ENCODE measurements around the gene TFDP1. TPM values are rescaled to one million over a fixed set of nuclear protein-coding genes. Genes with fewer than 3 reads are reported as not detected.

TFDP1 gene
- total and polyA plus RNA-seq, 8 donors, result 27.3 to 207 (median 56.3) TPM

DNA sequence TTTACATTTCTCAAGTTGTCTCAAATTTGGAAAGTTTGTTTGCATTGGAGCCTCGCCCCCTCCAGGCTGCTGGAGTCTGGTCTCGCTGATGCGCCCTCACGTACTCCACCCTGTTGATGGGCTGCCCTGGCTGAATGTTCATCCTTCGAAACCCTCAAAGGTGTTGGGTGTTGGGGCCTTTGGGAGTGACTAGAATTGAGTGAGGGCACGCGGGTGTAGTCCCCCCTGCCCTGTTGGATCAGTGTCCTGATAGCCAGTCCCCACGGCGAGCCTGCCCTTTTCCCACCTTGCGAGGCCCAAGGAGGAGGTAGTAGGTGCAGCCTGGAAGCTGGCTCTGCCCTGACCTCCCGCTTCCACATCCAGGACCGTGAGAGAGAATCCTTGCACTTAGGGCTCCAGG is 14.8 kb downstream of the TFDP1 start:
- H3K4me1 ChIP-seq, result no peaks in the 10 kb centered on the region
- H3K27me3 ChIP-seq, result no peaks in the 10 kb centered on the region
- no peak overlapping the region for H3K27ac ChIP-seq
- intact Hi-C loops (cut with DNase I; ENCODE audit: low total_unique reads), result no loop called here
- TF ChIP-seq, protein P1, sequence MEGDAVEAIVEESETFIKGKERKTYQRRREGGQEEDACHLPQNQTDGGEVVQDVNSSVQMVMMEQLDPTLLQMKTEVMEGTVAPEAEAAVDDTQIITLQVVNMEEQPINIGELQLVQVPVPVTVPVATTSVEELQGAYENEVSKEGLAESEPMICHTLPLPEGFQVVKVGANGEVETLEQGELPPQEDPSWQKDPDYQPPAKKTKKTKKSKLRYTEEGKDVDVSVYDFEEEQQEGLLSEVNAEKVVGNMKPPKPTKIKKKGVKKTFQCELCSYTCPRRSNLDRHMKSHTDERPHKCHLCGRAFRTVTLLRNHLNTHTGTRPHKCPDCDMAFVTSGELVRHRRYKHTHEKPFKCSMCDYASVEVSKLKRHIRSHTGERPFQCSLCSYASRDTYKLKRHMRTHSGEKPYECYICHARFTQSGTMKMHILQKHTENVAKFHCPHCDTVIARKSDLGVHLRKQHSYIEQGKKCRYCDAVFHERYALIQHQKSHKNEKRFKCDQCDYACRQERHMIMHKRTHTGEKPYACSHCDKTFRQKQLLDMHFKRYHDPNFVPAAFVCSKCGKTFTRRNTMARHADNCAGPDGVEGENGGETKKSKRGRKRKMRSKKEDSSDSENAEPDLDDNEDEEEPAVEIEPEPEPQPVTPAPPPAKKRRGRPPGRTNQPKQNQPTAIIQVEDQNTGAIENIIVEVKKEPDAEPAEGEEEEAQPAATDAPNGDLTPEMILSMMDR (IDR thresholded peaks at IDR 0.05), result no peak
- no peak for TF ChIP-seq POLR2A (IDR thresholded peaks at IDR 0.05)
- TF ChIP-seq EP300 (IDR thresholded peaks at IDR 0.05), result no peak
- TF ChIP-seq POLR2AphosphoS5 (IDR thresholded peaks at IDR 0.05), result no peak
- DNase-seq, result no peak
- H3K9me3 ChIP-seq, result no peaks in the 10 kb centered on the region
- H3K36me3 ChIP-seq, result peaks cover 5 to 66% (median 52%) of the 10 kb centered on the region in 4 donors
- WGBS, 5 donors, result 95 to 99% (median 98%) methylated on average over 9 to 12 of the region's 12 CpGs
- no peak overlapping the region for H3K4me3 ChIP-seq

DNA sequence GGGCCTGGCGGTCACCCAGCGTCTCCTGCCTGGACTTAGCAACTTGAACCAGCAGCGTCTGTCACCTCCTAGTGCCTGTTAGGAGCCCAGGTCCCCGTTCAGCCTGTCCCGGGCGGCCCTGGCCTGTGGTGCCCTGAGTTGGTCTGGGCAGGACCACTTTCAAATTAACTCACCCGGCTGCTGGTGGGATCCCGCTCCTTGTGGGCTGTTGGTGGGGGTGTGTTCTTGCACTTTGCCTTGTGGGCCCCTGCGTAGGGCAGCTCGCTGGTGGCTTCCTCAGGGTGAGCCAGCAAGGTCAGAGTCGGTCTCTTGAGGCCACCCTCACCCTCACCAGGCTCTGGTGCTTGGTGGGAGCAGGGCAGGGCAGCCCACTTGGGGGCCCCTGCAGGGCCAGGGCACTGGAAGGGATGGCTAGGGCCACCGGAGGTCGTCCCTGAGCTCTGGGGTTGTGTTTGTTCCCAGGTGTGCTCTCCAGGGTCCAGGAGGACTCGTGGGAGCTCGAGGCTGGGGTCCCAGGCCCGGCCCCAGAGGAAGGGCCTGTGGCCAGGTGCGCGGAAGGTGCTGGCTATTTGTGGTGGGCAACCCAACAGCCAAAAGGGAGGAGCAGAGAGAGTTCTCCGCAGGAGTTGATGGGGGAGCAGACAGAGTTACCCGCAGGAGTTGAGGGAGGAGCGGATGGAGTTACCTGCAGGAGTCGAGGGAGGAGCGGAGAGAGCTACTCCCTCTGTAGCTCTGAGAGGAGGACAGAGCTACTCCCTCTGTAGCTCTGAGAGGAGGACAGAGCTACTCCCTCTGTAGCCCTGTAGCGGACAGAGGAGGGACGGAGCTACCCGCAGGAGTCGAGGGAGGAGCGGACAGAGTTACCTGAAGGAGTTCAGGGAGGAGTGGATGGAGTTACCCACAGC is 16.9 kb downstream of the TFDP1 start:
- H3K36me3 ChIP-seq, result peaks cover 5 to 70% (median 53%) of the 10 kb centered on the region in 4 donors
- no peak overlapping the region for H3K27ac ChIP-seq
- H3K4me1 ChIP-seq, result no peaks in the 10 kb centered on the region
- H3K27me3 ChIP-seq, result no peaks in the 10 kb centered on the region
- H3K9me3 ChIP-seq, result no peaks in the 10 kb centered on the region
- intact Hi-C loops (cut with DNase I; ENCODE audit: low total_unique reads), result no loop called here
- H3K4me3 ChIP-seq, result no peak overlapping the region
- DNase-seq, result no peak
- WGBS, 5 donors, result 91 to 98% (median 95%) methylated on average over 24 to 28 of the region's 28 CpGs
- TF ChIP-seq EP300 (IDR thresholded peaks at IDR 0.05), result no peak
- no peak for TF ChIP-seq POLR2AphosphoS5 (IDR thresholded peaks at IDR 0.05)
- no peak for TF ChIP-seq POLR2A (IDR thresholded peaks at IDR 0.05)
- TF ChIP-seq, protein P1 (IDR thresholded peaks at IDR 0.05), result no peak

DNA sequence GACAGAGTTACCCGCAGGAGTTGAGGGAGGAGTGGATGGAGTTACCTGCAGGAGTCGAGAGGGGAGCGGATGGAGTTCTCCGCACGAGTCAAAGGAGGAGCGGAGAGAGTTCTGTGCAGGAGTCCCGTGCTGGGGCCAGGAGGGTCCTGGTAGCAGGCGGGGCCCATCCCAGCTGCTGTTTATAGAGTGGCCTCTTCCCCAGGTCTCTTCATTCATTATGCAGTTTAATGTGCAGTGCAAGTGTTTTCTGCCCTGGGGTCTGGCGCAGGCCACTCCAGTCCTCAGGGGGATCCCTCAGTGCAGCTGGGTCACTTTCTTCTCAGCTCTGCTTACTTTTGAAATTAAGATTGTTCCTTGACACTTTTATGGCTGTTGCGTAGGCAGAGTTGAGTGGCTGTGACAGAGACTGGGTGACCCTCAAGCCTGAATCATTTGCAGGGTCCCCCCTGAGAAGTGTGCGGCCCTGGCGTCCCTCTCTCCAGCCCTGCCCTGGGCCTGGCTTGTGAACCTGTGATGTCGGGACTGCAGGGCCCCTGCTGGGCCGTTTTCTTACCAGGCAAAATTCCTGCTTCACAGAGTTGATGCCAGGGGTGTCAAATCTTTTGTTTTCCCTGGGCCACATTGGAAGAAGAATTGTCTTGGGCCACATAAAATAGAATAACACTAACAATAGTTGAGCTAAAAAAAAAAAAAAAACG is 17.9 kb downstream of the TFDP1 start:
- no peak overlapping the region for H3K27ac ChIP-seq
- DNase-seq, result no peak
- intact Hi-C loops (cut with DNase I; ENCODE audit: low total_unique reads), result no loop called here
- H3K9me3 ChIP-seq, result no peaks in the 10 kb centered on the region
- peaks cover 0 to 5% (median 2%) of the 10 kb centered on the region in 4 donors for H3K4me1 ChIP-seq
- no peak overlapping the region for H3K4me3 ChIP-seq
- no peaks in the 10 kb centered on the region for H3K27me3 ChIP-seq
- whole genome bisulfite sequencing, 5 donors, result 85 to 88% (median 87%) methylated on average over 15 of the region's 15 CpGs
- H3K36me3 ChIP-seq, result peaks cover 5 to 63% (median 47%) of the 10 kb centered on the region in 4 donors
- TF ChIP-seq EP300 (IDR thresholded peaks at IDR 0.05), result no peak
- TF ChIP-seq POLR2AphosphoS5 (IDR thresholded peaks at IDR 0.05), result no peak
- TF ChIP-seq, protein P1 (IDR thresholded peaks at IDR 0.05), result no peak
- no peak for TF ChIP-seq POLR2A (IDR thresholded peaks at IDR 0.05)

DNA sequence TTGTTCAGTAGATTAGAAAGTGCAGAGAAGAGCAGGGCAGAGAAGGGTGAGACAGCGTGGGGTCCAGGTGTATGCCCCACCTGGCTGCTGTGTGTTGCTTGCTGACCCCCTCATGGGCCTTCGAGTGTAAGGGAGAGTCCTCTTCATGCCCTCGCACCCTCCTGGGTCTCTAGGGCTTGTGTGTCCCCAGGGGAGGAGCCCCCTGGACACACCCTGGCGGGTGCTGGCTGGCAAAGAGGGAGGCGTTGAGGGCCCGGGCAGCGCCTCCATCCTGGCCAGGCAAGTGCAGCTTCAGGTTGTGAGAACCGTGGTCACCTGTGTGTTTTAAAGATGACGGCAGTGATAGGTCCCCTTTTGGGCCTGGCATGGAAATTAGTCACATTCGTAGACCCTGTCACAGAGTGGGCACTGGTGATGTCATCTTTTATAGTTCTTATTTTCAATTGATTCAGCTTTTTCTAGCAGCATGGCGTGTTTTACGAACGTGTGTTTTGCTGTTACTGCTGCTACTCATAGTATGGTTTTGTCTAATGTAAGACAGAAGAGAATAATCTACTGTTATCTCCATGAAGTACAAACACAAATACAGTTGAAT is 18.7 kb downstream of the TFDP1 start:
- H3K27me3 ChIP-seq, result no peaks in the 10 kb centered on the region
- no peak for DNase-seq
- TF ChIP-seq POLR2AphosphoS5 (IDR thresholded peaks at IDR 0.05) (no peak), EP300 (IDR thresholded peaks at IDR 0.05) (no peak), POLR2A (IDR thresholded peaks at IDR 0.05) (no peak)
- TF ChIP-seq, protein P1 (IDR thresholded peaks at IDR 0.05), result no peak
- intact Hi-C loops (cut with DNase I; ENCODE audit: low total_unique reads), result no loop called here
- 76 to 83% (median 81%) methylated on average over 9 to 13 of the region's 13 CpGs for WGBS, 5 donors
- no peak overlapping the region for H3K4me3 ChIP-seq
- no peak overlapping the region for H3K27ac ChIP-seq
- H3K4me1 ChIP-seq, result peaks cover 0 to 13% (median 4%) of the 10 kb centered on the region in 4 donors
- H3K36me3 ChIP-seq, result peaks cover 4 to 60% (median 43%) of the 10 kb centered on the region in 4 donors
- no peaks in the 10 kb centered on the region for H3K9me3 ChIP-seq
